Measurements from ENCODE around the gene FCMR.

The FCMR gene

GRCh38 chr1:206898089-206898914 is 23.4 kb downstream of the FCMR start:
- no peak for DNase-seq

- no peak for DNase-seq
Measured at GRCh38 chr1:206897175-206897574, 24.6 kb downstream of the FCMR start, which contains the start of gene IL24. IL24 (plus strand) TSS chr1:206897443; CDS start chr1:206897833, 390 bp downstream.

- no peak for DNase-seq
Measured at GRCh38 chr1:206896261-206896660, 25.5 kb downstream of the FCMR start.

- no peak for DNase-seq
Measured at GRCh38 chr1:206895837-206896242, 25.9 kb downstream of the FCMR start.

- no peak for DNase-seq
Measured at GRCh38 chr1:206895325-206895724, 26.4 kb downstream of the FCMR start.

- no peak for DNase-seq
Measured at GRCh38 chr1:206893380-206893779, 28.4 kb downstream of the FCMR start.

GRCh38 chr1:206892351-206892984 is 29.3 kb downstream of the FCMR start:
- DNase-seq = no peak

GRCh38 chr1:206891412-206891811 is 30.3 kb downstream of the FCMR start:
- DNase-seq = no peak

GRCh38 chr1:206890125-206891060 is 31.3 kb downstream of the FCMR start:
- DNase-seq = no peak

GRCh38 chr1:206887701-206888100 is 34.0 kb downstream of the FCMR start:
- no peak for DNase-seq

GRCh38 chr1:206886831-206887230 is 34.9 kb downstream of the FCMR start:
- no peak for DNase-seq

- no peak for DNase-seq
Measured at GRCh38 chr1:206885341-206886060, 36.2 kb downstream of the FCMR start.

GRCh38 chr1:206883876-206884275 is 37.9 kb downstream of the FCMR start:
- DNase-seq = no peak

GRCh38 chr1:206883160-206883559 is 38.6 kb downstream of the FCMR start:
- DNase-seq = no peak

GRCh38 chr1:206882555-206882954 is 39.2 kb downstream of the FCMR start:
- DNase-seq = no peak

- no peak for DNase-seq
Measured at GRCh38 chr1:206880314-206880713, 41.4 kb downstream of the FCMR start.

GRCh38 chr1:206878456-206878855 is 43.3 kb downstream of the FCMR start:
- DNase-seq = no peak

- DNase-seq = no peak
Measured at GRCh38 chr1:206875752-206876377, 45.9 kb downstream of the FCMR start.

GRCh38 chr1:206873603-206874188 is 48.0 kb downstream of the FCMR start:
- no peak for DNase-seq

GRCh38 chr1:206872139-206872538 is 49.6 kb downstream of the FCMR start:
- no peak for DNase-seq

GRCh38 chr1:206868264-206868663 is 53.5 kb downstream of the FCMR start:
- DNase-seq = no peak

GRCh38 chr1:206867716-206868115 is 54.0 kb downstream of the FCMR start:
- DNase-seq = no peak
